ENCODE measurements around the gene C1QL1. TPM values are rescaled to one million over a fixed set of nuclear protein-coding genes. Genes with fewer than 3 reads are reported as not detected.
A peak's percentile ranks its signal among the peaks of the same experiment; 100 is the strongest.

The C1QL1 gene
- total and polyA plus RNA-seq, 2 donors (not counting 3 experiments of a cell fraction or from before 2014, with no cell fraction given), result 0.35 to 0.72 TPM

- Histone ChIP-seq H3K79me2 (ENCODE audit: control insufficient read depth, insufficient read depth, low read length) (no peaks in the 10 kb centered on the region), H3K36me3 (ENCODE audit: control insufficient read depth in 2 of 2, extremely low read depth in 1 of 2, insufficient read depth in 2 of 2, low read length in 2 of 2) (no peaks in the 10 kb centered on the region), H3K27ac (ENCODE audit: insufficient read depth, low read depth, low read length) (no peak overlapping the region), H3K4me1 (ENCODE audit: control insufficient read depth, extremely low read depth, insufficient read depth, low read length) (peaks cover 10% of the 10 kb centered on the region), H3K4me2 (ENCODE audit: insufficient read depth, low read length) (peak overlapping the region; percentile 25), H4K20me1 (replicated peaks; ENCODE audit: control insufficient read depth, extremely low read depth, insufficient read depth, low read length) (no peaks in the 10 kb centered on the region), H3K27me3 (ENCODE audit: control insufficient read depth in 2 of 2, insufficient read depth in 2 of 2, low read length in 2 of 2) (no peaks in the 10 kb centered on the region), H3K9me3 (replicated peaks; ENCODE audit: control insufficient read depth, insufficient read depth, low read length) (no peaks in the 10 kb centered on the region), H2AFZ (ENCODE audit: low read depth, low read length) (peak overlapping the region; percentile 80), H3K9me1 (replicated peaks; ENCODE audit: control insufficient read depth, extremely low read depth, insufficient read depth, low read length) (no peaks in the 10 kb centered on the region), H3K9ac (replicated peaks; ENCODE audit: extremely low read depth, insufficient read depth, low read length) (no peak overlapping the region), H3K4me3 (replicated peaks in 1 of 3; ENCODE audit: insufficient read depth in 1 of 3, low read depth in 1 of 3, low read length in 3 of 3) (no peak overlapping the region)
- no TSS peak for BruUV-seq (replicated peaks)
- ChIA-PET CTCF (interaction anchor here (0.7 to 4.8 kb wide), 7 partner anchors 8 to 224 kb away, joined by 3 to 35 read pairs (median 7); partner anchors contain the start of genes ACBD4 and EFTUD2), POLR2A (no interaction called here)
- dilution Hi-C loops (cut with MboI; ENCODE audit: extremely low pct_ligation_motif_present, low sequenced_read_pairs) (no loop called here), intact Hi-C loops (cut with micrococcal nuclease) (no loop called here)
- peak; percentile 36 for DNase-seq (ENCODE audit: low read depth, low spot score)
- TF ChIP-seq CTCF (IDR thresholded peaks at IDR 0.05; ENCODE audit: extremely low read depth in 1 of 2, insufficient read depth in 1 of 2, low read depth in 1 of 2, low read length in 2 of 2), result peak; percentile 23 to 59
- TF ChIP-seq FOS (IDR thresholded peaks at IDR 0.05; ENCODE audit: borderline replicate concordance, insufficient read depth, low read length), result no peak
- peak; percentile 48 for FAIRE-seq
These were observed 56.7 kb downstream of the C1QL1 start for GRCh38 chr17:44911133-44912001.
